Ureter (tissue), 1 donor: ENCODE measurements around the gene HES5. TPM values are rescaled to one million over a fixed set of nuclear protein-coding genes. Genes with fewer than 3 reads are reported as not detected.

Experiments used
- DNase-seq: peaks from one replicate; pipeline ENCODE4 v3.0.0-alpha.2; 2020; ENCODE audit warnings: low spot score
- total RNA-seq: library from RNA; stranded (reverse); gene quantifications from one replicate; pipeline ENCODE4 v1.2.4, GENCODE V29; 2023
- donor health status: DM: yes; HTN: yes; CAD: no.

HES5 gene
- total RNA-seq, 1 donor from 2014 or later = 0.57 TPM

DNA sequence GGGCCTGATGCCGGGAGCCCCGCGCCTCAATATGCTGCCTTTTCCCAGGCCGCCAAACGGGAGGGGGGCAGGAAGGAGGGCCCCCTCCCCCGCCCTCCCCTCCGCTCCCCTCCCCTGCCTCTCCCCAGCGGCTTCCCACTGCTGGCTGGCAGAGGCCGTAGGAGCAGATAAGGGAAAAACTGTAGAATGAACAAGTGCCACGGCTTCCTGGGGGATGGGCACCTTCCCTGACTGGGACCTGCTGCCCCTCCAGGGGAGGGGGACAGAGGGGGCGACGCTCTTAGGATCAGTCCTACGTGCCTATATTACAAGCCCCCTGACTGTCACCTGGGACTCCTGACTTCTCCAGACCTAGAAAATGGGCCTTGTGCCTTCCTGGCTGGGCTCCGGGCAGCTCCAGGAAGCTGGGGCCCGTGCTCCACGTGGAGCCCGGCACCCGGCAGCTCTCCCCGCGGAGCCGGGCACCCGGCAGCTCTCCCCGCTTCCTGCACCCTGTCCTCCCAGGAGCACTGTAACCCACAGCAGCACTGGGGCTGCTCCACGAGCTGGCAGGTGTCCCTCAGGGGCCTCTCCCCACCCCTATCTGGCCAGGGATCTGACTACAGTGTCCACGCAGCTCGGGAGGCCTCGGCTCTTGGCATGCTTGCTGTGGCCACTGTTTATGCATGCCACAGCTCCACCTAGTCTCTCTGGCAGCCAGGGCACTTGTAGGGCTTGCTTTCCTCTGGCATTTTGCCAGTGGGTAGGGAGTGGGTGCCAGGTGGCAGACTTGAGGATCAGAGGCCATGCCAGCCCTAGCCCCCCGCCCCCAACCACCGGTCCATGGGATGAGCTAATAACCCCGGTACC is 674 bp upstream of the HES5 start:
- peak; percentile 69 for DNase-seq

DNA sequence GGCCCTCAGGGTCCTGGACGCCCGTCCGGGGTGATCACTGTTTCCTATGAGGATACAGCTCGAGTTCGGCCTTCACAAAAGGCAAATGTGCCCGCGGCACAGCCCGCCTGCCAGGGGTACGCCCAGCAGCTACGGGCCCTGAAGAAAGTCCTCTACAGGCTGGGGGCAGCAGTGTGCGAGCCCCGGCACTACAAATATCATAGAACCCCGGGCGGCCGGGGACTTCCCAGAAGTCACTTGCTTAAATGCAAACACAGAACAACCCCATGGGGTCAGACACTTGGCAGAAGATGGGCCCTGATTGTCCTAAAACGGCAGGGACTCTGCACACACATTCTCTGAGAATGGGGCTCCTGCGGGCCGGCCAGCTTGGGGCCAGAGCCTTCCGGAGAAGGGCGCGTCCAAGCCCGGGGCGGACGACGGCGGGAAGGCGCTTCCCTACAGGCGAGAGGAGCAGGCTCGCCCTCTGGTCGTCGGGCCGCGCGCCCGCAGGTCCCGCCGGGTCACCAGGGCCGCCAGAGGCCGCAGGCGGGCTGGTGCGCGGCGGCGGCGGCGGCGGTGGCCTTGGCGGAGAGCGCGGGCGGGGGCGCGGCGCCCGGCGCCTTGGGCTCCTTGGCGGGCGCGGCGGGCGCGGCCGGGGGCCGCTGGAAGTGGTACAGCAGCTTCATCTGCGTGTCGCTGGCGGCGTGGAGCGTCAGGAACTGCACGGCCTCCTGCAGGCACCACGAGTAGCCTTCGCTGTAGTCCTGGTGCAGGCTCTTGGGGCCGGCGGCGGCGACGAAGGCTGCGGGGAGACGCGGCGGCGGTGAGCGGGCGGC is 888 bp downstream of the HES5 start:
- no peak for DNase-seq

DNA sequence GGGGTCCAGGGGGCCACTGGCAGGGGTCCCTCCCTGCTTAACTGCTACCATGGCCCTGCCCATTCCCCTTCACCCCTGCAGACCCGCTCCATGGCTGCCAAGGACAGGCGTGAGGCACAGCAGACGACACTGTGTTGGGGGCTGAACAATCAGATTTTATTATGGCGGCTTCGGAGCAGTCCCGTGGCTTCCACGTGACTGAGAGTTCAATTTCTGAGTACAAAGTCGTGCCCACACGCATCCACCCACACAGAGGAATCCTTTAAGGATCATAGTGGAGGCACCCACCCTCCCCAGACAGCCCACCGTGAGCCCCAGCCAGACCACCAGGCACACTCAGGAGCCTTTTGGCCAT is 1.5 kb downstream of the HES5 start:
- DNase-seq = no peak

DNA sequence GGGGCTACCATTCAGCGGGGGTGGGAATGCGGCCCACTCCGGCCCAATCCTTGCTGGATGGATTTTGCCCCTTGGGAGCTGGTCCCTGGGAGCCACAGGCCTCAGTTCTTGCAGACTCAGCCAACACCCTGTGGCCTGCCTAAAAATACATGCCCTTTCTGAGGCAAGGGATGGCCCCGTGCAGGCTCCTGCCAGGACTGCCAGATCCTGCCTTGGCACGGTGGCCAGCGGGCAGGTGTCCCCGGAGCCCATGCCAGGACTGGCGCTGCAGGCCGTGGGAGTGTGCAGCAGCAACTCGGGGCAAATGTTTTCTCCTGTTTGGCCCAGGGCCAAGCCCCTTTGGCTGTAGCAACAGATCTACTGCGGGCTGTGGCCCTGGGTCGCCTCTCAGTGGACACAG is 2.0 kb downstream of the HES5 start:
- no peak for DNase-seq

- DNase-seq = no peak
Measured at GRCh38 chr1:2527556-2527860, 2.6 kb downstream of the HES5 start.

DNA sequence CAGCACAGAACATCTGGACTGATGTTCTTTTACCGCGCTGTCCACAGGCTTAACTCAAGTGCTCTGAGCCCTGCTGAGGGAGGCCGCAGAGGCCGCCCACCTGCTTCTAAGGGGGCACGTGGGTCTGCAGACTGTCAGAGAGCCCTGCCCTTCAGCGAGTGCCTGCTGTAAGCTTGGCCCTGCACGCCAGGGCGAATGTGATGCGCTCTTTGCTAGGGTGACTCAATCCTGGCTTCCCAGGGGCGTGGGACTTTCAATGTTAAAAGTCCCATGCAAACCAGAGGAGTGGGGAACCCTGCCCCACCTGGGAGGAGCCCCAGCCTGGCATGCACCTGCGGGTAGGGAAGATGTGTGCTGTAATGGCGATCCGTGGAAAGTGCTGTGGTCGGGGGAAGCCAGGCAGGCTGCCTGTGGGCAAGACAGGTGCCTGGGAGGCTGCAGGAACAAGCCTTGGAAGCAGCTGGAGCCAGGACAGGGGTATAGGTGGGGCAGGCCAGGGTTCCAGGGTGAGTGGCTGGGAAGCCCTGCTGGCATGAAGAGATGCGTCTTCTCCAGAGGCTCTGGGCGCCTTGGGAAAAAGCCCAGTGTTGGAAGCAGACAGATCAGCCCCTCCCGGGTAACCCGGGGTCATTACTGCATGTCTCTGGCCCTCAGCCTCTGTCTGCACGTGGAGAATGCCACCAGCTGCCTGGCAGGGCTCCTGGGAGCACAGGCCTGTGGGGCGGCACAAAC is 3.1 kb downstream of the HES5 start:
- no peak for DNase-seq

- DNase-seq = peak; percentile 91
Measured at GRCh38 chr1:2525920-2526823, 3.9 kb downstream of the HES5 start, which contains the start of gene PANK4. TSS of gene PANK4 (minus strand) at chr1:2526596. CDS start at chr1:2526587, 9 bp downstream.

- DNase-seq = no peak
Measured at GRCh38 chr1:2525572-2525919, 4.5 kb downstream of the HES5 start.

DNA sequence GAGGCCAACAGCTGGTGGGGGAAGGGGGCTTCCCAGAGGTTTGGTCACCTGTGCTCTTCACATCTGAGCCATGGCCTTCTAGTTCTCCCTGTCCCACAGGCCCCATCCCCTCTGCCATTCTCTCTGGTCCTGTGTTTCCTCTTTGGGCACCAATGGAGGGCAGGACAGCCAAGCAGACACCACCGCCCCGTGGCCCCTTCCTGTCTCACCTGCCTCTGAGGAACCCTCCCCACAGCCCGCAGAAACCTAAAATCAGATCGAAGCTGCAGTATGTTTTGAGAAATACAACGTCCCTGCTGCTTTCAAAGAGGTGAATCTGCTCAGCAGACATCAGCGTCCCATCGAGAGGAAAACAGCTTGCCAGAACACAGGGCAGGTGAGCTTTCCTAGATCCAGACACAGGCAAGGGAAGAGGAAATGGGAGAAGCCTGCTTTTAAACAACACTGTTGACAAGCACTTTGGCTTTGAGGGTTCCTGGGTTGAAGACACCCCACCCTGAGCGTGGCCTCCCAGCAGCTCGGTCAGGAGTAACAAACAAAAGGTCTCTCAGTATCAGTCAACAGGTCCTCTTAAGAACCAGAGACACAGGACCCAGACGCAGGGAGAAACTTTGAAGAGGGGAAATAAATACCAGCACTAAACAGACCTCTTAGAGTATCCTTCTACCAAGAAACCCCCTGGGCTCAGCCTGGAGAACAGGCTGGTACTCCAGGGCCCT is 6.0 kb downstream of the HES5 start:
- no peak for DNase-seq

- no peak for DNase-seq
Measured at GRCh38 chr1:2523191-2523890, 6.7 kb downstream of the HES5 start.

DNA sequence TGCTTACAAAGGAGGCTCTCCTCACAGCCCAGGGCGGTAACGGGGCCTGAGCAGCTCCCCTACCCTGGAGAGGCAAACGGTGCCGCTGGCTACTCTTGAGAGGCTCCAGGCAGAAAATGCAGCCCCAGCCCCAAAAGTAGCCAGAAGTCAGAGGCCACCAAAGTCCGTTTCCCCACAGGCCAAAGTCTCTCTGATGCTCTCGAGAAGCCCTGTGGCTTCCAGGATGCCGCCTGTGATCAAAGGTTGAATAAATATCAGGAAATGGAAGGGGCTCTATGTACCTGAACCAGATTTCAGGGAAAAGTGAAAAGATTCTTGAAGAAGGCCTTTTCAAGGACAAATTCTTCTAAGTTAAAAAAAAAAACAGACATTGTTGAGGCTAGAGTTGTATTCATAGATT is 7.8 kb downstream of the HES5 start:
- DNase-seq = no peak

DNA sequence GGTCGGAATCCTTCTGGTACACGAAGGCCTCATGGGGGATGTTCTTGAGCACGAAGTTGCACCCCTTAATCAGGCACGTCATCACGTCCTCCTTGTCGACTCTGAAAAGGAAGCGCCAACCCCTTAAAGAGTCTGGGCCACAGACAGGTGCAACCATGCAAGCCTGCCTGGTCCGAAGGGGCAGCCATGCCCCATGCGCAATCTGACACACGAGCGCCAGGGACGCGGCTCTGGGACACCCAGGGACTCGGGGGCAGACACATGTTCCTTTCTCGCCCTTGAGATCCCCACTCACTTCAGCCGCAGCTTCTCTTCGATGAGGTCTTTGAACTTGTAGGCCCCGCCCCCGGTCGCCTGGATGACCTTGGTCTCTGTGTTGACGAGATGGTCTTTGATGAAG is 9.3 kb downstream of the HES5 start:
- DNase-seq = no peak

- DNase-seq = no peak
Measured at GRCh38 chr1:2520206-2520605, 9.9 kb downstream of the HES5 start.

GRCh38 chr1:2519729-2520128 is 10.3 kb downstream of the HES5 start:
- no peak for DNase-seq

- DNase-seq = no peak
Measured at GRCh38 chr1:2519029-2519685, 10.9 kb downstream of the HES5 start.

DNA sequence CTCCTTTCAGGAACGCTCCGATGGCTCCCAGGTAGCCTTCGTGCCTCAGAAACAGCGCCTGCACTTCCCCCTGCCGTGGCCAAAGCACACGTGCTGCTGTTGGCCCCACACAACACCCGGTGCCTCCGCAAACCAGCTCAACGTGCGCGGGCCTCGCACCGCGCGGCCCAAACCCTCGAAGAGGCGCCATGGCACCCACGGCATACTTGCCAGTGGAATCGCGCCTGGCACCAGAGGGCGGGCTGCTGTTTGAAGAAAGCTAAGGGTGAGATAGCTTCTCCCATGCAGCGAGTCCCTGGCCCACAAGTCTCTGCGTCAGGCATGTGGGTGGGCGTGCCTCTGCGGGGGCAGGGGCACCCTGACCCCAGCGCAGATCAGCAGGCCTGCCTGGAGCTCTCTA is 11.5 kb downstream of the HES5 start:
- no peak for DNase-seq

- DNase-seq = no peak
Measured at GRCh38 chr1:2517966-2518365, 12.1 kb downstream of the HES5 start.

- DNase-seq = no peak
Measured at GRCh38 chr1:2516946-2517345, 13.1 kb downstream of the HES5 start.

- DNase-seq = no peak
Measured at GRCh38 chr1:2516124-2516523, 13.9 kb downstream of the HES5 start.

DNA sequence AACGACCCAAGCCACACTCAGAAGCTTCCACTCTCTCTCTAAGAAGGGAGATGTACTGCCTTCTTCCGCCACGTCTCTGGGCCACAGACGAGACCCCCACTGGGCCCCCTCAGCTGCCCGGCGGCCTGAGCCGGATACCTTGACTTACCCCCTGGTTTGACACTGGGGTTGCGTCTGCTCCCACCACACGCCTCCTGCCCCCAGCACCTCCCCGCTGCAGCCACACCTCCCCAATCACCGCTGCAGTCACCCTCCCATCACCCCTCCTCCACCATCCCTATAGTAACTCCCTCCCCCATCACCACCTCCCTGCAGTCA is 14.3 kb downstream of the HES5 start:
- no peak for DNase-seq
